Sigmoid colon (tissue), 3 donors: ENCODE results near the gene IQGAP1.

Experiments
- POLR2A ChIP-seq, 2 donors: fragments of 450-650 bp; IDR thresholded peaks; one replicate each; pipeline ENCODE4 v1.6.1; 2016; ENCODE audit warnings: antibody characterized with exemption in 2 of 2, mild to moderate bottlenecking in 2 of 2, moderate library complexity in 2 of 2
- TF ChIP-seq, protein P1 (sequence below), 4 experiments: fragments of 450-650 bp in 3 of 4; fragments of 200-600 bp in 1 of 4; IDR thresholded peaks; one replicate each; pipeline ENCODE4 v1.5.1; 2016 to 2019; ENCODE audit warnings: antibody characterized with exemption in 4 of 4, mild to moderate bottlenecking in 3 of 4, moderate library complexity in 2 of 4

DNA sequence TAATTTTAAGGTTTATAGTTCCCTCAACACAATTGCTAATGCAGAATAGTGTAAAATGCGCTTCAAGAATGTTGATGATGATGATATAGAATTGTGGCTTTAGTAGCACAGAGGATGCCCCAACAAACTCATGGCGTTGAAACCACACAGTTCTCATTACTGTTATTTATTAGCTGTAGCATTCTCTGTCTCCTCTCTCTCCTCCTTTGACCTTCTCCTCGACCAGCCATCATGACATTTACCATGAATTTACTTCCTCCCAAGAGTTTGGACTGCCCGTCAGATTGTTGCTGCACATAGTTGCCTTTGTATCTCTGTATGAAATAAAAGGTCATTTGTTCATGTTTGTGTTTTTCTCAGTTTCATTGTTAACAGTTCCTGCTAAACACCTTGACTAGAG is 113.9 kb downstream of the IQGAP1 start:
- TF ChIP-seq, protein P1, sequence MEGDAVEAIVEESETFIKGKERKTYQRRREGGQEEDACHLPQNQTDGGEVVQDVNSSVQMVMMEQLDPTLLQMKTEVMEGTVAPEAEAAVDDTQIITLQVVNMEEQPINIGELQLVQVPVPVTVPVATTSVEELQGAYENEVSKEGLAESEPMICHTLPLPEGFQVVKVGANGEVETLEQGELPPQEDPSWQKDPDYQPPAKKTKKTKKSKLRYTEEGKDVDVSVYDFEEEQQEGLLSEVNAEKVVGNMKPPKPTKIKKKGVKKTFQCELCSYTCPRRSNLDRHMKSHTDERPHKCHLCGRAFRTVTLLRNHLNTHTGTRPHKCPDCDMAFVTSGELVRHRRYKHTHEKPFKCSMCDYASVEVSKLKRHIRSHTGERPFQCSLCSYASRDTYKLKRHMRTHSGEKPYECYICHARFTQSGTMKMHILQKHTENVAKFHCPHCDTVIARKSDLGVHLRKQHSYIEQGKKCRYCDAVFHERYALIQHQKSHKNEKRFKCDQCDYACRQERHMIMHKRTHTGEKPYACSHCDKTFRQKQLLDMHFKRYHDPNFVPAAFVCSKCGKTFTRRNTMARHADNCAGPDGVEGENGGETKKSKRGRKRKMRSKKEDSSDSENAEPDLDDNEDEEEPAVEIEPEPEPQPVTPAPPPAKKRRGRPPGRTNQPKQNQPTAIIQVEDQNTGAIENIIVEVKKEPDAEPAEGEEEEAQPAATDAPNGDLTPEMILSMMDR (IDR thresholded peaks at IDR 0.05), result no peak
- no peak for TF ChIP-seq POLR2A (IDR thresholded peaks at IDR 0.05)
